Lung (tissue), 12 donors: Measurements from ENCODE around the gene ZKSCAN1. TPM values are rescaled to one million over a fixed set of nuclear protein-coding genes. Genes with fewer than 3 reads are reported as not detected.

ENCODE experiments used
- ATAC-seq: fragments of 200-7000 bp; cut with Tn5 transposase; one replicate; pipeline ENCODE4 v1.9.1; 2020; ENCODE audit warnings: moderate number of reproducible peaks; ENCODE audit not compliant: insufficient read depth, low FRiP score
- DNase-seq, 3 donors: peaks; one replicate each; pipeline ENCODE4 v3.0.0-alpha.2; 2013 to 2017
- H3K27ac ChIP-seq, 2 donors: one replicate each; pipeline ENCODE4 v1.5.1; 2013; ENCODE audit warnings: mild to moderate bottlenecking in 2 of 2, moderate library complexity in 2 of 2, control low read depth in 1 of 2, inconsistent platforms in 1 of 2, low read depth in 1 of 2, low read length in 1 of 2
- H3K27me3 ChIP-seq, 3 donors: one replicate each; pipeline ENCODE4 v1.5.1; 2013; ENCODE audit warnings: low read length in 2 of 3; ENCODE audit not compliant: control insufficient read depth in 3 of 3, insufficient read depth in 3 of 3
- H3K36me3 ChIP-seq, 4 donors: one replicate each; pipeline ENCODE4 v1.5.1; 2013; ENCODE audit warnings: low read length in 4 of 4, mild to moderate bottlenecking in 1 of 4, moderate library complexity in 1 of 4; ENCODE audit not compliant: control insufficient read depth in 4 of 4, insufficient read depth in 4 of 4
- H3K4me1 ChIP-seq, 5 donors: one replicate each; pipeline ENCODE4 v1.5.1; 2013; ENCODE audit warnings: low read length in 5 of 5, mild to moderate bottlenecking in 2 of 5, moderate library complexity in 1 of 5; ENCODE audit not compliant: control insufficient read depth in 5 of 5, insufficient read depth in 5 of 5
- H3K4me3 ChIP-seq: one replicate; pipeline ENCODE4 v1.5.1; 2013; ENCODE audit warnings: mild to moderate bottlenecking, control low read depth, moderate library complexity
- H3K9ac ChIP-seq, 2 donors: one replicate each; pipeline ENCODE4 v1.5.1; 2013; ENCODE audit warnings: low read length in 2 of 2, control low read depth in 1 of 2; ENCODE audit not compliant: insufficient read depth in 1 of 2
- H3K9me3 ChIP-seq, 4 donors: one replicate each; pipeline ENCODE4 v1.5.1; 2013; ENCODE audit warnings: low read length in 3 of 4, mild to moderate bottlenecking in 1 of 4, moderate library complexity in 1 of 4; ENCODE audit not compliant: control insufficient read depth in 4 of 4, insufficient read depth in 3 of 4
- WGBS, 2 donors: extraction: QIAGEN DNeasy Blood & Tissue Kit; methylation state at CpG; one replicate each; pipeline ENCODE4 v1.1.7; 2013; 5-methylcytosine and 5-hydroxymethylcytosine counted together
- polyA plus RNA-seq, 2 donors: library from polyadenylated mRNA; stranded (reverse); fragments of 200-250 nt; gene quantifications; one replicate each; pipeline ENCODE4 v1.2.1, GENCODE V29; 2013
- total RNA-seq, 2 donors: library from RNA; depleted of rRNA in 1 of 2; stranded (reverse); fragments of >200 nt in 1 of 2; gene quantifications; one replicate each; pipeline ENCODE4 v1.2.1, GENCODE V29; 2014 to 2021
- TF ChIP-seq, protein P1 (sequence below): IDR thresholded peaks from 2 replicates; pipeline ENCODE4 v1.5.1; 2012; ENCODE audit warnings: mild to moderate bottlenecking; ENCODE audit errors: control extremely low read depth, extremely low read depth
- donor health status: control.
- donor health status: control.
- donor health status: Bipolar disorder and iron deficiency.
- donor health status: healthy.
- donor health status: DM: yes; HTN: yes; CAD: no.

The ZKSCAN1 gene
- total and polyA plus RNA-seq, 4 donors: 8.2 to 54.0 (median 29.6) TPM

GRCh38 chr7:100088621-100089457 is 73.4 kb downstream of the ZKSCAN1 start, which contains the start of gene COPS6:
COPS6 (plus strand) TSS chr7:100088969; CDS start chr7:100088991, 22 bp downstream.
- Histone ChIP-seq H3K4me3 (peak within 1 kb of the TSS; percentile 86), H3K9me3 (no peaks in the 10 kb centered on the region), H3K36me3 (peaks cover 2 to 31% (median 24%) of the 10 kb centered on the region in 4 donors), H3K9ac (peak within 1 kb of the TSS; percentile 66 to 68), H3K27ac (peak within 1 kb of the TSS; percentile 89 to 91), H3K27me3 (no peaks in the 10 kb centered on the region), H3K4me1 (peaks cover 0 to 18% (median 2%) of the 10 kb centered on the region in 5 donors)
- ATAC-seq (peak; percentile 90), DNase-seq (peak; percentile 84 to 87 (median 84))
- TF ChIP-seq, protein P1, sequence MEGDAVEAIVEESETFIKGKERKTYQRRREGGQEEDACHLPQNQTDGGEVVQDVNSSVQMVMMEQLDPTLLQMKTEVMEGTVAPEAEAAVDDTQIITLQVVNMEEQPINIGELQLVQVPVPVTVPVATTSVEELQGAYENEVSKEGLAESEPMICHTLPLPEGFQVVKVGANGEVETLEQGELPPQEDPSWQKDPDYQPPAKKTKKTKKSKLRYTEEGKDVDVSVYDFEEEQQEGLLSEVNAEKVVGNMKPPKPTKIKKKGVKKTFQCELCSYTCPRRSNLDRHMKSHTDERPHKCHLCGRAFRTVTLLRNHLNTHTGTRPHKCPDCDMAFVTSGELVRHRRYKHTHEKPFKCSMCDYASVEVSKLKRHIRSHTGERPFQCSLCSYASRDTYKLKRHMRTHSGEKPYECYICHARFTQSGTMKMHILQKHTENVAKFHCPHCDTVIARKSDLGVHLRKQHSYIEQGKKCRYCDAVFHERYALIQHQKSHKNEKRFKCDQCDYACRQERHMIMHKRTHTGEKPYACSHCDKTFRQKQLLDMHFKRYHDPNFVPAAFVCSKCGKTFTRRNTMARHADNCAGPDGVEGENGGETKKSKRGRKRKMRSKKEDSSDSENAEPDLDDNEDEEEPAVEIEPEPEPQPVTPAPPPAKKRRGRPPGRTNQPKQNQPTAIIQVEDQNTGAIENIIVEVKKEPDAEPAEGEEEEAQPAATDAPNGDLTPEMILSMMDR: no peak
- 0 to 1% methylated on average over 59 to 68 of the region's 68 CpGs for WGBS, 2 donors

DNA sequence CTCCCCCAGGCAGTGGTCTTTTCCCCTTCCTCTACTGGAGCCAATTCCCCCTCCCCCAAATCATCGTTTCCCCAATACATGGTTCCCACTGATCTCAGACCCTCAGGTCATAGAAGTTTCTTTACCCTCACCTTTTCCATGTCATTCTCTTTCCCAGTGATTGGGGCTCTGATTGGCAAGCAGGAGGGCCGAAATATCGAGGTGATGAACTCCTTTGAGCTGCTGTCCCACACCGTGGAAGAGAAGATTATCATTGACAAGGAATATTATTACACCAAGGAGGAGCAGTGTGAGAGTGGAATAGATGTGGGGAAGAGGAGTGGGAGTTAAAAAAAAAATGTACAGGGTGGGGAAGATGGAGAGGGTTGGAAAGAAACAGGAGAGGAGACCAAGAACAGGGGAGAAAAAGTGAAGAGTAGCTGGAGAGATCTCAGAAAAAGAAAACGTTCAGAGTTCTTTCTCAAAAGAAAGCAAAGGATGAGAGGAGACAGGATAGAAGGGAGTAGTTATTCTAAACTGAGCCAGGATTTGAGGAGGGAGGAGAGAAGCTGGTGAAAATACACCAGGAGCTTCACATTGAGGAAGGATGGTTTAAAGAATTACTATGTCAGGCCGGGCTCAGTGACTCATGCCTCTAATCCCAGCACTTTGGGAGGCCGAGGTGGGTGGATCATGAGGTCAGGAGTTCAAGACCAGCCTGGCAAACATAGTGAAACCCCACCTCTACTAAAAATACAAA is 74.2 kb downstream of the ZKSCAN1 start:
- WGBS, 2 donors: 37 to 56% methylated on average over 7 of the region's 7 CpGs
- Histone ChIP-seq H3K9me3 (no peaks in the 10 kb centered on the region), H3K9ac (peak overlapping the region; percentile 44 to 68), H3K27ac (peak overlapping the region in 1 of 2 donors; percentile 91), H3K4me1 (peaks cover 0 to 18% (median 2%) of the 10 kb centered on the region in 5 donors), H3K27me3 (no peaks in the 10 kb centered on the region), H3K36me3 (peaks cover 8 to 35% (median 27%) of the 10 kb centered on the region in 4 donors), H3K4me3 (peak overlapping the region; percentile 86)
- no peak for ATAC-seq
- TF ChIP-seq, protein P1: no peak
- DNase-seq: no peak

GRCh38 chr7:100090527-100091410 is 75.4 kb downstream of the ZKSCAN1 start:
- peak overlapping the region in 1 of 2 donors; percentile 9 for H3K27ac ChIP-seq
- TF ChIP-seq, protein P1: no peak
- H3K4me1 ChIP-seq: peaks cover 0 to 18% (median 2%) of the 10 kb centered on the region in 5 donors
- 87 to 92% methylated on average over 14 of the region's 14 CpGs for WGBS, 2 donors
- no peaks in the 10 kb centered on the region for H3K27me3 ChIP-seq
- H3K4me3 ChIP-seq: no peak overlapping the region
- ATAC-seq (no peak), DNase-seq (no peak)
- H3K36me3 ChIP-seq: peaks cover 8 to 42% (median 35%) of the 10 kb centered on the region in 4 donors
- H3K9ac ChIP-seq: no peak overlapping the region
- H3K9me3 ChIP-seq: no peaks in the 10 kb centered on the region

Other genes starting within 250 kb of the ZKSCAN1 start
- under 1 TPM in 1 of 2 donors, not detected in 1; 0.37 TPM for gene CYP3A4, start 231.4 kb upstream of the ZKSCAN1 start, total RNA-seq
- gene CYP3A4, start 231.4 kb upstream of the ZKSCAN1 start, polyA plus RNA-seq: not detected
- gene CYP3A43, start 187.6 kb upstream of the ZKSCAN1 start, total RNA-seq: not detected
- gene CYP3A43, start 187.6 kb upstream of the ZKSCAN1 start, polyA plus RNA-seq: under 1 TPM in 1 of 2 donors, not detected in 1; 0.06 TPM
- under 1 TPM; 0.25 to 0.57 TPM for gene OR2AE1, start 138.6 kb upstream of the ZKSCAN1 start, total RNA-seq
- gene OR2AE1, start 138.6 kb upstream of the ZKSCAN1 start, polyA plus RNA-seq: under 1 TPM in 1 of 2 donors, not detected in 1; 0.03 TPM
- 10 to 100 TPM; 26.4 to 34.3 TPM for gene TRIM4, start 96.1 kb upstream of the ZKSCAN1 start, total RNA-seq
- gene TRIM4, start 96.1 kb upstream of the ZKSCAN1 start, polyA plus RNA-seq: 10 to 100 TPM; 14.0 to 17.0 TPM
- under 1 TPM in 1 of 2 donors, not detected in 1; 0.31 TPM for gene GJC3, start 86.0 kb upstream of the ZKSCAN1 start, total RNA-seq
- gene GJC3, start 86.0 kb upstream of the ZKSCAN1 start, polyA plus RNA-seq: under 1 TPM; 0.07 to 0.22 TPM
- gene AZGP1, start 39.6 kb upstream of the ZKSCAN1 start, total RNA-seq: 10 to 100 TPM in 1 of 2 donors, 1 to 10 TPM in 1; 4.1 to 52.8 TPM
- gene AZGP1, start 39.6 kb upstream of the ZKSCAN1 start, polyA plus RNA-seq: 10 to 100 TPM in 1 of 2 donors, 1 to 10 TPM in 1; 4.2 to 82.8 TPM
- 10 to 100 TPM in 1 of 2 donors, 1 to 10 TPM in 1; 9.0 to 13.1 TPM for gene ZSCAN21, start 34.2 kb downstream of the ZKSCAN1 start, total RNA-seq
- gene ZSCAN21, start 34.2 kb downstream of the ZKSCAN1 start, polyA plus RNA-seq: 1 to 10 TPM; 4.7 to 5.1 TPM
- 10 to 100 TPM; 29.4 to 30.5 TPM for gene ZNF3, start 66.1 kb downstream of the ZKSCAN1 start, total RNA-seq
- gene ZNF3, start 66.1 kb downstream of the ZKSCAN1 start, polyA plus RNA-seq: 10 to 100 TPM; 12.8 to 17.4 TPM
- 10 to 100 TPM; 66.1 to 89.3 TPM for gene COPS6, start 73.4 kb downstream of the ZKSCAN1 start, total RNA-seq
- gene COPS6, start 73.4 kb downstream of the ZKSCAN1 start, polyA plus RNA-seq: 100 to 1,000 TPM in 1 of 2 donors, 10 to 100 TPM in 1; 90.5 to 108 TPM
- gene MCM7, start 85.8 kb downstream of the ZKSCAN1 start, total RNA-seq: 10 to 100 TPM; 42.2 to 54.7 TPM
- gene MCM7, start 85.8 kb downstream of the ZKSCAN1 start, polyA plus RNA-seq: 10 to 100 TPM; 36.0 to 41.5 TPM
- gene AP4M1, start 86.0 kb downstream of the ZKSCAN1 start, total RNA-seq: 10 to 100 TPM; 15.7 to 24.2 TPM
- gene AP4M1, start 86.0 kb downstream of the ZKSCAN1 start, polyA plus RNA-seq: 10 to 100 TPM; 14.8 to 18.5 TPM
- gene TAF6, start 103.8 kb downstream of the ZKSCAN1 start, total RNA-seq: 10 to 100 TPM; 36.1 to 51.5 TPM
- gene TAF6, start 103.8 kb downstream of the ZKSCAN1 start, polyA plus RNA-seq: 10 to 100 TPM; 31.5 to 39.8 TPM
- 10 to 100 TPM; 11.9 to 18.6 TPM for gene CNPY4, start 104.0 kb downstream of the ZKSCAN1 start, total RNA-seq
- gene CNPY4, start 104.0 kb downstream of the ZKSCAN1 start, polyA plus RNA-seq: 10 to 100 TPM in 1 of 2 donors, 1 to 10 TPM in 1; 9.8 to 10.5 TPM
- gene MBLAC1, start 111.4 kb downstream of the ZKSCAN1 start, total RNA-seq: 1 to 10 TPM; 2.2 to 2.9 TPM
- gene MBLAC1, start 111.4 kb downstream of the ZKSCAN1 start, polyA plus RNA-seq: 1 to 10 TPM; 1.7 to 1.9 TPM
- gene LAMTOR4, start 133.3 kb downstream of the ZKSCAN1 start, total RNA-seq: 100 to 1,000 TPM in 1 of 2 donors, 10 to 100 TPM in 1; 63.4 to 134 TPM
- gene LAMTOR4, start 133.3 kb downstream of the ZKSCAN1 start, polyA plus RNA-seq: 100 to 1,000 TPM; 240 to 288 TPM
- 10 to 100 TPM in 1 of 2 donors, 1 to 10 TPM in 1; 9.8 to 27.9 TPM for gene TRAPPC14, start 143.1 kb downstream of the ZKSCAN1 start, total RNA-seq
- 10 to 100 TPM; 19.5 to 19.6 TPM for gene TRAPPC14, start 143.1 kb downstream of the ZKSCAN1 start, polyA plus RNA-seq
- 1 to 10 TPM; 6.1 to 8.0 TPM for gene GAL3ST4, start 153.0 kb downstream of the ZKSCAN1 start, total RNA-seq
- 1 to 10 TPM; 1.5 to 4.2 TPM for gene GAL3ST4, start 153.0 kb downstream of the ZKSCAN1 start, polyA plus RNA-seq
- 1 to 10 TPM; 1.4 to 2.1 TPM for gene GPC2, start 161.8 kb downstream of the ZKSCAN1 start, total RNA-seq
- gene GPC2, start 161.8 kb downstream of the ZKSCAN1 start, polyA plus RNA-seq: under 1 TPM; 0.61 to 0.68 TPM
- 1 to 10 TPM; 2.0 to 2.1 TPM for gene STAG3, start 162.3 kb downstream of the ZKSCAN1 start, total RNA-seq
- 1 to 10 TPM; 2.0 to 2.8 TPM for gene STAG3, start 162.3 kb downstream of the ZKSCAN1 start, polyA plus RNA-seq
- under 1 TPM; 0.52 to 0.82 TPM for gene PVRIG, start 204.4 kb downstream of the ZKSCAN1 start, total RNA-seq
- gene PVRIG, start 204.4 kb downstream of the ZKSCAN1 start, polyA plus RNA-seq: 1 to 10 TPM in 1 of 2 donors, under 1 TPM in 1; 0.41 to 1.6 TPM